Vagina (tissue), 2 donors: ENCODE measurements around the gene ADGRG3.

ENCODE experiments used
- CTCF ChIP-seq, 3 experiments: fragments of 450-650 bp in 2 of 3; fragments of 200-600 bp in 1 of 3; sonication (generic) in 1 of 3; IDR thresholded peaks; one replicate each; pipeline ENCODE4 v1.5.1; 2017 to 2019; ENCODE audit warnings: antibody characterized with exemption in 3 of 3, mild to moderate bottlenecking in 2 of 3, moderate library complexity in 2 of 3
- POLR2AphosphoS5 ChIP-seq, 2 donors: sonication (generic); formaldehyde crosslinking; IDR thresholded peaks; one replicate each; pipeline ENCODE4 v1.9.0; 2017; ENCODE audit warnings: antibody characterized with exemption in 2 of 2, mild to moderate bottlenecking in 2 of 2, low read depth in 1 of 2; ENCODE audit not compliant: insufficient read depth in 1 of 2

- TF ChIP-seq CTCF (IDR thresholded peaks at IDR 0.05) (no peak), POLR2AphosphoS5 (IDR thresholded peaks at IDR 0.05; ENCODE audit: insufficient read depth in 1 of 2, low read depth in 1 of 2) (no peak)
Measured at GRCh38 chr16:57696240-57696639, 28.1 kb downstream of the ADGRG3 start.
